Measurements from ENCODE around the gene IL1RAPL1. TPM values are rescaled to one million over a fixed set of nuclear protein-coding genes. Genes with fewer than 3 reads are reported as not detected.

The IL1RAPL1 gene
- total and polyA plus RNA-seq, 2 donors (not counting 3 experiments of a cell fraction or from before 2014, with no cell fraction given): 0.79 to 1.3 TPM

- intact Hi-C loops (cut with micrococcal nuclease) (no loop called here), dilution Hi-C loops (cut with MboI; ENCODE audit: extremely low pct_ligation_motif_present, low sequenced_read_pairs) (no loop called here)
- H3K9me1 ChIP-seq (replicated peaks; ENCODE audit: control insufficient read depth, extremely low read depth, insufficient read depth, low read length): no peaks in the 10 kb centered on the region
- no TSS peak for BruUV-seq (replicated peaks)
- TF ChIP-seq FOS (IDR thresholded peaks at IDR 0.05; ENCODE audit: borderline replicate concordance, insufficient read depth, low read length): no peak
- no peak for TF ChIP-seq GATA2 (IDR thresholded peaks at IDR 0.05; ENCODE audit: insufficient read depth, insufficient read length, low read depth, low read length)
- no peak for TF ChIP-seq POLR2A (IDR thresholded peaks at IDR 0.05; ENCODE audit: low read depth, low read length)
- no peaks in the 10 kb centered on the region for H3K79me2 ChIP-seq (ENCODE audit: control insufficient read depth, insufficient read depth, low read length)
- no peak overlapping the region for H3K27ac ChIP-seq (ENCODE audit: insufficient read depth, low read depth, low read length)
- H3K9ac ChIP-seq (replicated peaks; ENCODE audit: extremely low read depth, insufficient read depth, low read length): no peak overlapping the region
- no peak overlapping the region for H2AFZ ChIP-seq (ENCODE audit: low read depth, low read length)
- no peaks in the 10 kb centered on the region for H3K9me3 ChIP-seq (replicated peaks; ENCODE audit: control insufficient read depth, insufficient read depth, low read length)
- H3K4me2 ChIP-seq (ENCODE audit: insufficient read depth, low read length): no peak overlapping the region
- H4K20me1 ChIP-seq (replicated peaks; ENCODE audit: control insufficient read depth, extremely low read depth, insufficient read depth, low read length): no peaks in the 10 kb centered on the region
- H3K36me3 ChIP-seq (ENCODE audit: control insufficient read depth in 2 of 2, extremely low read depth in 1 of 2, insufficient read depth in 2 of 2, low read length in 2 of 2): no peaks in the 10 kb centered on the region
- H3K27me3 ChIP-seq (ENCODE audit: control insufficient read depth in 2 of 2, insufficient read depth in 2 of 2, low read length in 2 of 2): no peaks in the 10 kb centered on the region
- ChIA-PET POLR2A (no interaction called here), CTCF (interaction anchor here (0.7 kb wide), 1 partner anchor 150 kb away, joined by 3 read pairs; no protein-coding TSS in a partner anchor)
- FAIRE-seq (no peak), DNase-seq (ENCODE audit: low read depth, low spot score) (no peak)
- no peaks in the 10 kb centered on the region for H3K4me1 ChIP-seq (ENCODE audit: control insufficient read depth, extremely low read depth, insufficient read depth, low read length)
- H3K4me3 ChIP-seq (replicated peaks in 1 of 3; ENCODE audit: insufficient read depth in 1 of 3, low read depth in 1 of 3, low read length in 3 of 3): no peak overlapping the region
Measured at GRCh38 chrX:29798469-29798868, 1211.2 kb downstream of the IL1RAPL1 start.

GRCh38 chrX:29813174-29813573 lies 1225.9 kb downstream of the IL1RAPL1 start:
- no peaks in the 10 kb centered on the region for H3K79me2 ChIP-seq (ENCODE audit: control insufficient read depth, insufficient read depth, low read length)
- H3K9me3 ChIP-seq (replicated peaks; ENCODE audit: control insufficient read depth, insufficient read depth, low read length): no peaks in the 10 kb centered on the region
- intact Hi-C loops (cut with micrococcal nuclease): no loop called here
- H2AFZ ChIP-seq (ENCODE audit: low read depth, low read length): no peak overlapping the region
- no peak overlapping the region for H3K9ac ChIP-seq (replicated peaks; ENCODE audit: extremely low read depth, insufficient read depth, low read length)
- FAIRE-seq: no peak
- no peaks in the 10 kb centered on the region for H4K20me1 ChIP-seq (replicated peaks; ENCODE audit: control insufficient read depth, extremely low read depth, insufficient read depth, low read length)
- H3K4me3 ChIP-seq (replicated peaks in 1 of 3; ENCODE audit: insufficient read depth in 1 of 3, low read depth in 1 of 3, low read length in 3 of 3): no peak overlapping the region
- POLR2A ChIA-PET: no interaction called here
- H3K36me3 ChIP-seq (ENCODE audit: control insufficient read depth in 2 of 2, extremely low read depth in 1 of 2, insufficient read depth in 2 of 2, low read length in 2 of 2): no peaks in the 10 kb centered on the region
- dilution Hi-C loops (cut with MboI; ENCODE audit: extremely low pct_ligation_motif_present, low sequenced_read_pairs): no loop called here
- no TSS peak for BruUV-seq (replicated peaks)
- TF ChIP-seq EZH2 (IDR thresholded peaks at IDR 0.05; ENCODE audit: borderline replicate concordance, low read depth, low read length, severe bottlenecking) (no peak), CTCF (IDR thresholded peaks at IDR 0.05; ENCODE audit: extremely low read depth in 1 of 2, insufficient read depth in 1 of 2, low read depth in 1 of 2, low read length in 2 of 2) (no peak), MYC (IDR thresholded peaks at IDR 0.05; ENCODE audit: low read depth, low read length) (no peak), JUN (IDR thresholded peaks at IDR 0.05; ENCODE audit: borderline replicate concordance, insufficient read depth, insufficient read length, low read depth) (no peak), POLR2AphosphoS5 (IDR thresholded peaks at IDR 0.05; ENCODE audit: insufficient read depth, low read depth, low read length) (no peak), FOS (IDR thresholded peaks at IDR 0.05; ENCODE audit: borderline replicate concordance, insufficient read depth, low read length) (no peak), POLR2A (IDR thresholded peaks at IDR 0.05; ENCODE audit: low read depth, low read length) (no peak), MAX (IDR thresholded peaks at IDR 0.05; ENCODE audit: insufficient read depth, insufficient read length) (no peak), GATA2 (IDR thresholded peaks at IDR 0.05; ENCODE audit: insufficient read depth, insufficient read length, low read depth, low read length) (no peak)
- H3K9me1 ChIP-seq (replicated peaks; ENCODE audit: control insufficient read depth, extremely low read depth, insufficient read depth, low read length): no peaks in the 10 kb centered on the region
- no peaks in the 10 kb centered on the region for H3K27me3 ChIP-seq (ENCODE audit: control insufficient read depth in 2 of 2, insufficient read depth in 2 of 2, low read length in 2 of 2)
- CTCF ChIA-PET: no interaction called here
- H3K27ac ChIP-seq (ENCODE audit: insufficient read depth, low read depth, low read length): no peak overlapping the region
- no peak for DNase-seq (ENCODE audit: low read depth, low spot score)
- H3K4me1 ChIP-seq (ENCODE audit: control insufficient read depth, extremely low read depth, insufficient read depth, low read length): no peaks in the 10 kb centered on the region
- no peak overlapping the region for H3K4me2 ChIP-seq (ENCODE audit: insufficient read depth, low read length)

Measured in endothelial cell of umbilical vein (primary cell).